B cell (primary cell): ENCODE data around the gene EEF1A2.

Experiments used
- EZH2 ChIP-seq: IDR thresholded peaks from 2 replicates; pipeline ENCODE4 v1.6.1; 2012; ENCODE audit warnings: borderline replicate concordance, low read depth, mild to moderate bottlenecking, moderate library complexity, low read length; ENCODE audit not compliant: insufficient read depth, poor library complexity, severe bottlenecking
- TF ChIP-seq, protein P1 (sequence below): fragments of 200-600 bp; IDR thresholded peaks from one replicate; pipeline ENCODE4 v1.8.0; 2022; ENCODE audit warnings: antibody characterized with exemption, mild to moderate bottlenecking

DNA sequence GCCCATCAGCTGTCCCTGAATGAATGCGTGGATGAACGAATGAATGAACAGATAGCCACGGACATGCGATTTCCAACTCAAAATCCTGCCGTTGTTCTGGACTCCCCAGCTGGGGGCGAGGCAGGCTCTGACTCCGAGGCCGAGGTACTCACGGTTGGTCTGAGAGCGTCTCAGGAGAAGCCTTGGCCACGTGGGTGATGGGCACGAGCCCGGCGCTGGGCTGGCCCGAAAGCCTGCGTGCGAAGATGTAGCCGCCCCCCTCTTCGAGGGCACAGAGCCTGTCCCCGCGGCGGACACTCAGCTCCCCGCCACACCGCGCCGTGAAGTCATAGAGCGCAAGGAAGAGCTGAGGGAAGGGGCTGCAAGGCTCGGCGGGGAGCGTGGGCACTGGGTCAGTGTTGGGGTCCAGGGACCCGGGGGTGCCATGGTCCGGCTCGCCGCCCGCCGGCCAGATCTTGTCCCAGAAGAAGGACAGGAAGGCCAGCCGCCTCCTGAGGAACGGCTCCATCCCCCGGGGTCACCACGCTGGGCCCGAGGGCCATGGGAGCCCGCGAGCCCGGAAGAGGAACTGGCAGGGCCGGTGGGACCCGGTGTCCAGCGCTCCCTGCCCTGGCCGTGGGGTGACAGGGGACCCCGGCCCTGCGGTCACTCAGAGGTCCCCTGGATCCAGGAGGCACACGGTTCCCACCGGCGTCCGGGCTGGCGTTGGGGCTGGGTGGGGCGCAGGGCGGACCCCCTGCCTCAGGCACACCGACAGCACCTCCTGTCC is 48.3 kb upstream of the EEF1A2 start:
- TF ChIP-seq, protein P1, sequence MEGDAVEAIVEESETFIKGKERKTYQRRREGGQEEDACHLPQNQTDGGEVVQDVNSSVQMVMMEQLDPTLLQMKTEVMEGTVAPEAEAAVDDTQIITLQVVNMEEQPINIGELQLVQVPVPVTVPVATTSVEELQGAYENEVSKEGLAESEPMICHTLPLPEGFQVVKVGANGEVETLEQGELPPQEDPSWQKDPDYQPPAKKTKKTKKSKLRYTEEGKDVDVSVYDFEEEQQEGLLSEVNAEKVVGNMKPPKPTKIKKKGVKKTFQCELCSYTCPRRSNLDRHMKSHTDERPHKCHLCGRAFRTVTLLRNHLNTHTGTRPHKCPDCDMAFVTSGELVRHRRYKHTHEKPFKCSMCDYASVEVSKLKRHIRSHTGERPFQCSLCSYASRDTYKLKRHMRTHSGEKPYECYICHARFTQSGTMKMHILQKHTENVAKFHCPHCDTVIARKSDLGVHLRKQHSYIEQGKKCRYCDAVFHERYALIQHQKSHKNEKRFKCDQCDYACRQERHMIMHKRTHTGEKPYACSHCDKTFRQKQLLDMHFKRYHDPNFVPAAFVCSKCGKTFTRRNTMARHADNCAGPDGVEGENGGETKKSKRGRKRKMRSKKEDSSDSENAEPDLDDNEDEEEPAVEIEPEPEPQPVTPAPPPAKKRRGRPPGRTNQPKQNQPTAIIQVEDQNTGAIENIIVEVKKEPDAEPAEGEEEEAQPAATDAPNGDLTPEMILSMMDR, result no peak
- no peak for TF ChIP-seq EZH2
